Measurements from ENCODE around the gene CHD5.

CHD5 gene

GRCh38 chr1:6184083-6184783 lies 4.1 kb upstream of the CHD5 start:
- Histone ChIP-seq H3K4me3 (replicated peaks; ENCODE audit: low read depth, low read length) (no peak overlapping the region), H3K36me3 (ENCODE audit: control insufficient read depth, insufficient read depth, low read length) (peaks cover 8% of the 10 kb centered on the region), H3K27me3 (replicated peaks; ENCODE audit: control insufficient read depth, insufficient read depth, low read length) (no peaks in the 10 kb centered on the region)
- TF ChIP-seq, protein P1, sequence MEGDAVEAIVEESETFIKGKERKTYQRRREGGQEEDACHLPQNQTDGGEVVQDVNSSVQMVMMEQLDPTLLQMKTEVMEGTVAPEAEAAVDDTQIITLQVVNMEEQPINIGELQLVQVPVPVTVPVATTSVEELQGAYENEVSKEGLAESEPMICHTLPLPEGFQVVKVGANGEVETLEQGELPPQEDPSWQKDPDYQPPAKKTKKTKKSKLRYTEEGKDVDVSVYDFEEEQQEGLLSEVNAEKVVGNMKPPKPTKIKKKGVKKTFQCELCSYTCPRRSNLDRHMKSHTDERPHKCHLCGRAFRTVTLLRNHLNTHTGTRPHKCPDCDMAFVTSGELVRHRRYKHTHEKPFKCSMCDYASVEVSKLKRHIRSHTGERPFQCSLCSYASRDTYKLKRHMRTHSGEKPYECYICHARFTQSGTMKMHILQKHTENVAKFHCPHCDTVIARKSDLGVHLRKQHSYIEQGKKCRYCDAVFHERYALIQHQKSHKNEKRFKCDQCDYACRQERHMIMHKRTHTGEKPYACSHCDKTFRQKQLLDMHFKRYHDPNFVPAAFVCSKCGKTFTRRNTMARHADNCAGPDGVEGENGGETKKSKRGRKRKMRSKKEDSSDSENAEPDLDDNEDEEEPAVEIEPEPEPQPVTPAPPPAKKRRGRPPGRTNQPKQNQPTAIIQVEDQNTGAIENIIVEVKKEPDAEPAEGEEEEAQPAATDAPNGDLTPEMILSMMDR (IDR thresholded peaks at IDR 0.05; ENCODE audit: insufficient read depth, low read length, poor library complexity, severe bottlenecking) = no peak
- DNase-seq (ENCODE audit: extremely low read depth, insufficient read length) = no peak

DNA sequence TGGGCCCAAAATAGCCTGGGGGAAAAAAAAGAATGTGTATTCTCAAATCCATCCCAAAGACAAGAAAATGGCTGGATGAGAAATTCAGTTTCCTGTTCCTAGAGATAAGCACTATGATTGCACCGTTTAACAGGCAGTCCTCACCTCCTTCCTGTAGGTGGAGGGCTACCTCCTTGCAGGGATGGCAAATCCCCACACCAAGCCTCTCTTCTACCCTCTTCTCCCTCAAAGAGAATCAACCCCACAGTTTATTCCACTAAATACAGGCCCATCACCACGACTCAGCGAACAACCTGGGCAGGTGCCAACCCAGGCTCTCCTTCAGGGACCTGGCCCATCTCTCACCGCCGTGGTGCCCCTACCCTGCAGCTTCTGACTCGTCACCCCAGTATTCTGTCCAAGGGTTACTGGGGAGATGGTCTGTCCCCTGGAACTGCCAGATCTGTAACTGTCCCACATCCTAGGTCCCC lies 3.4 kb upstream of the CHD5 start:
- Histone ChIP-seq H3K36me3 (ENCODE audit: control insufficient read depth, insufficient read depth, low read length) (peaks cover 7% of the 10 kb centered on the region), H3K4me3 (replicated peaks; ENCODE audit: low read depth, low read length) (no peak overlapping the region), H3K27me3 (replicated peaks; ENCODE audit: control insufficient read depth, insufficient read depth, low read length) (no peaks in the 10 kb centered on the region; the same call in 1 of the 2 replicates)
- no peak for DNase-seq (ENCODE audit: extremely low read depth, insufficient read length)
- TF ChIP-seq, protein P1 (IDR thresholded peaks at IDR 0.05; ENCODE audit: insufficient read depth, low read length, poor library complexity, severe bottlenecking) = no peak

GRCh38 chr1:6181347-6181770 lies 1.2 kb upstream of the CHD5 start:
- DNase-seq (ENCODE audit: extremely low read depth, insufficient read length) = no peak
- H3K36me3 ChIP-seq (ENCODE audit: control insufficient read depth, insufficient read depth, low read length) = peaks cover 4% of the 10 kb centered on the region
- H3K4me3 ChIP-seq (replicated peaks; ENCODE audit: low read depth, low read length) = no peak overlapping the region
- TF ChIP-seq, protein P1 (IDR thresholded peaks at IDR 0.05; ENCODE audit: insufficient read depth, low read length, poor library complexity, severe bottlenecking) = no peak
- H3K27me3 ChIP-seq (replicated peaks; ENCODE audit: control insufficient read depth, insufficient read depth, low read length) = peaks cover 5% of the 10 kb centered on the region

DNA sequence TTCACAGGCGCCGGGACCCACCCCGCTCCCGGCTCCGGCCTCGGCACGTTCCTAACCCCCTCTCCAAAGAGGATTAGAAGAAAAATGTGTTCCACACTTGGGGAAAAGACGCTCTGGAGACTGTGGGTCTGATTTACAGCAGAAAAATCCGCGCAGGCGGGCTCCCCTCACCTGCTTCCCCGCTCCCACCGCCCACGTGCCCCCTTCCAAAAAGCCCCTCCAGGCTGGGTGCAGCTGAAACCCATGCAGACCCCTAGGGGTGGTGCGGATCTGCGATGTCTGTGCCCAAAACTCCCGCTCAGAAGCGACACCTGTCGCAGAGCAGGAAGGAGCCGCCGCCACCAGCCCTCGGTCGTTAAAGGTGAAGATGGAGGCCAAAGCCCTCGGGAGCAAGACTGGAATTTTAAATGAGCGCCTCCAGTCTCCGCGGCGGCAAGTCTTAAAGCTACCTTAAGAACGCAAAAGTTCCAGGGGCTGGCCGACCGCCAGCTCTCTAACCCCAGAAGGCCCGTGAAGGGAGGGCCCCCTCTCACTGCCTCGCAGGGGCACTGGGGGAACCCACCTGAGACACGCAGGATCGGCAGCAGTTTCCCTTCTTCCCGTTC lies 688 bp upstream of the CHD5 start:
- DNase-seq (ENCODE audit: extremely low read depth, insufficient read length) = no peak
- Histone ChIP-seq H3K4me3 (replicated peaks; ENCODE audit: low read depth, low read length) (no peak overlapping the region), H3K36me3 (ENCODE audit: control insufficient read depth, insufficient read depth, low read length) (peaks cover 4% of the 10 kb centered on the region), H3K27me3 (replicated peaks; ENCODE audit: control insufficient read depth, insufficient read depth, low read length) (peaks cover 5% of the 10 kb centered on the region)
- TF ChIP-seq, protein P1 (IDR thresholded peaks at IDR 0.05; ENCODE audit: insufficient read depth, low read length, poor library complexity, severe bottlenecking) = no peak

GRCh38 chr1:6179564-6180175 lies 451 bp downstream of the CHD5 start:
- no peak for DNase-seq (ENCODE audit: extremely low read depth, insufficient read length)
- H3K4me3 ChIP-seq (replicated peaks; ENCODE audit: low read depth, low read length) = no peak overlapping the region

More at GRCh38 chr1:6179564-6180175, 451 bp downstream of the CHD5 start:
- peaks cover 5% of the 10 kb centered on the region for H3K27me3 ChIP-seq (replicated peaks; ENCODE audit: control insufficient read depth, insufficient read depth, low read length)
- TF ChIP-seq, protein P1 (IDR thresholded peaks at IDR 0.05; ENCODE audit: insufficient read depth, low read length, poor library complexity, severe bottlenecking) = no peak
- peaks cover 1% of the 10 kb centered on the region for H3K36me3 ChIP-seq (ENCODE audit: control insufficient read depth, insufficient read depth, low read length)
